Fibroblast of skin of back (primary cell): ENCODE results near the gene CNTNAP2.
"Not testable (repeated sequence)": the region's sequence is repeated elsewhere in the genome, so short reads cannot be mapped to it uniquely, and the experiment has no call there.

Experiments
- DNase-seq: peaks from one replicate; pipeline ENCODE4 v3.0.0-alpha.2; 2013

The CNTNAP2 gene

GRCh38 chr7:148058092-148058491, 1941.5 kb downstream of the CNTNAP2 start:
- DNase-seq = no peak

GRCh38 chr7:148058753-148059152, 1942.2 kb downstream of the CNTNAP2 start:
- no peak for DNase-seq

GRCh38 chr7:148060724-148061123, 1944.1 kb downstream of the CNTNAP2 start:
- DNase-seq = no peak

GRCh38 chr7:148078111-148078510, 1961.5 kb downstream of the CNTNAP2 start:
- DNase-seq = not testable (repeated sequence)

GRCh38 chr7:148079206-148080080, 1962.8 kb downstream of the CNTNAP2 start:
- no peak for DNase-seq

GRCh38 chr7:148083448-148083847, 1966.8 kb downstream of the CNTNAP2 start:
- peak; percentile 61 for DNase-seq

- peak; percentile 66 for DNase-seq
Observed at GRCh38 chr7:148084138-148084537, 1967.5 kb downstream of the CNTNAP2 start.

- DNase-seq = no peak
Observed at GRCh38 chr7:148091882-148092281, 1975.3 kb downstream of the CNTNAP2 start.

- no peak for DNase-seq
Observed at GRCh38 chr7:148093375-148094166, 1977.0 kb downstream of the CNTNAP2 start.

GRCh38 chr7:148095066-148095465, 1978.5 kb downstream of the CNTNAP2 start:
- no peak for DNase-seq

GRCh38 chr7:148104136-148104716, 1987.6 kb downstream of the CNTNAP2 start:
- no peak for DNase-seq

- DNase-seq = no peak
Observed at GRCh38 chr7:148104924-148105323, 1988.3 kb downstream of the CNTNAP2 start.

GRCh38 chr7:148105853-148106252, 1989.3 kb downstream of the CNTNAP2 start:
- no peak for DNase-seq

GRCh38 chr7:148107443-148108127, 1991.0 kb downstream of the CNTNAP2 start:
- DNase-seq = no peak

- DNase-seq = no peak
Observed at GRCh38 chr7:148108381-148108780, 1991.8 kb downstream of the CNTNAP2 start.

- DNase-seq = no peak
Observed at GRCh38 chr7:148110097-148110868, 1993.7 kb downstream of the CNTNAP2 start.

- DNase-seq = no peak
Observed at GRCh38 chr7:148114804-148115203, 1998.2 kb downstream of the CNTNAP2 start.

- DNase-seq = no peak
Observed at GRCh38 chr7:148115308-148115707, 1998.7 kb downstream of the CNTNAP2 start.

GRCh38 chr7:148116195-148116594, 1999.6 kb downstream of the CNTNAP2 start:
- DNase-seq = no peak

- peak; percentile 5 for DNase-seq
Observed at GRCh38 chr7:148116829-148117403, 2000.3 kb downstream of the CNTNAP2 start.

- no peak for DNase-seq
Observed at GRCh38 chr7:148118371-148118770, 2001.8 kb downstream of the CNTNAP2 start.
